Liver (tissue), 9 donors: ENCODE results near the gene TMEM14C. TPM values are rescaled to one million over a fixed set of nuclear protein-coding genes. Genes with fewer than 3 reads are reported as not detected.
"Not testable (repeated sequence)": the region's sequence is repeated elsewhere in the genome, so short reads cannot be mapped to it uniquely, and the experiment has no call there.

ENCODE experiments used
- DNase-seq: peaks from one replicate; pipeline ENCODE4 v3.0.0-alpha.2; 2017; ENCODE audit warnings: low spot score
- H3K27ac ChIP-seq, 2 donors: one replicate each; pipeline ENCODE4 v1.7.0; 2013; ENCODE audit warnings: inconsistent platforms in 2 of 2, low read length in 2 of 2, control low read depth in 1 of 2, low read depth in 1 of 2, mild to moderate bottlenecking in 1 of 2
- H3K27me3 ChIP-seq, 4 donors: one replicate each; pipeline versions ENCODE4 v1.6.1 to v1.7.0; 2013; ENCODE audit warnings: low read length in 3 of 4, inconsistent platforms in 1 of 4, mild to moderate bottlenecking in 1 of 4, moderate library complexity in 1 of 4; ENCODE audit not compliant: control insufficient read depth in 4 of 4, insufficient read depth in 4 of 4
- H3K36me3 ChIP-seq, 4 donors: one replicate each; pipeline versions ENCODE4 v1.6.1 to v1.7.0; 2013; ENCODE audit warnings: low read length in 3 of 4, mild to moderate bottlenecking in 3 of 4, low read depth in 1 of 4, moderate library complexity in 1 of 4; ENCODE audit not compliant: control insufficient read depth in 4 of 4, insufficient read depth in 3 of 4
- H3K4me1 ChIP-seq, 4 donors: one replicate each; pipeline versions ENCODE4 v1.6.1 to v1.7.0; 2013; ENCODE audit warnings: low read length in 3 of 4, mild to moderate bottlenecking in 3 of 4, moderate library complexity in 1 of 4; ENCODE audit not compliant: control insufficient read depth in 4 of 4, insufficient read depth in 4 of 4
- H3K4me3 ChIP-seq, 3 donors: one replicate each; pipeline versions ENCODE4 v1.6.1 to v1.7.0; 2013; ENCODE audit warnings: low read length in 3 of 3, control low read depth in 1 of 3, low read depth in 1 of 3, mild to moderate bottlenecking in 1 of 3
- H3K9ac ChIP-seq, 2 donors: one replicate each; pipeline ENCODE4 v1.7.0; 2013; ENCODE audit warnings: low read length in 2 of 2, mild to moderate bottlenecking in 2 of 2, moderate library complexity in 2 of 2, control low read depth in 1 of 2, low read depth in 1 of 2
- H3K9me3 ChIP-seq, 4 donors: one replicate each; pipeline versions ENCODE4 v1.6.1 to v1.7.0; 2013; ENCODE audit warnings: low read length in 3 of 4; ENCODE audit not compliant: control insufficient read depth in 4 of 4
- ATF3 ChIP-seq: IDR thresholded peaks from 2 replicates; pipeline ENCODE4 v1.6.1; 2016; ENCODE audit warnings: antibody characterized with exemption
- GABPA ChIP-seq, 2 donors: IDR thresholded peaks in 1 of 2; conservative IDR thresholded peaks in 1 of 2; 2 replicates each; pipeline ENCODE4 v1.6.1; 2016; ENCODE audit warnings: antibody characterized with exemption in 2 of 2, mild to moderate bottlenecking in 1 of 2, moderate library complexity in 1 of 2
- JUND ChIP-seq, 2 donors: IDR thresholded peaks; 2 replicates each; pipeline ENCODE4 v1.6.1; 2016; ENCODE audit warnings: antibody characterized with exemption in 2 of 2
- NR2F2 ChIP-seq: IDR thresholded peaks from 2 replicates; pipeline ENCODE4 v1.6.1; 2016; ENCODE audit warnings: antibody characterized with exemption
- REST ChIP-seq: IDR thresholded peaks from 2 replicates; pipeline ENCODE4 v1.6.1; 2016; ENCODE audit warnings: antibody characterized with exemption, mild to moderate bottlenecking
- ZBTB33 ChIP-seq: IDR thresholded peaks from 2 replicates; pipeline ENCODE4 v1.6.1; 2016; ENCODE audit warnings: antibody characterized with exemption
- WGBS: extraction: QIAGEN DNeasy Blood & Tissue Kit; methylation state at CpG from one replicate; pipeline ENCODE4 v1.1.7; 2013; 5-methylcytosine and 5-hydroxymethylcytosine counted together
- polyA plus RNA-seq, 2 donors: library from polyadenylated mRNA; stranded (reverse) in 1 of 2; unstranded in 1 of 2; fragments of 200-250 nt in 1 of 2; fragments of >200 nt in 1 of 2; fragmentation: Nextera tagmentation in 1 of 2; extraction: Ambion mirVana in 1 of 2; gene quantifications; one replicate each; pipeline versions ENCODE4 v1.2.1 to v1.2.3, GENCODE V29; 2013 to 2015
- total RNA-seq, 2 donors: library from RNA; depleted of rRNA; stranded (reverse); fragments of >200 nt; gene quantifications; one replicate each; pipeline ENCODE4 v1.2.3, GENCODE V29; 2014
- donor health status: healthy.
- donor health status: healthy.
- donor health status: healthy.
- donor health status: healthy.
- donor health status: healthy.

TMEM14C gene
- total and polyA plus RNA-seq, 4 donors = 36.8 to 239 (median 94.9) TPM

- no peak for TF ChIP-seq REST
- TF ChIP-seq GABPA (IDR thresholded peaks at IDR 0.05 in 1 of 2, conservative IDR thresholded peaks at IDR 0.05 in 1 of 2) = no peak
- no peak for TF ChIP-seq NR2F2
Observed at GRCh38 chr6:10736731-10737130, 13.9 kb downstream of the TMEM14C start (continued).

- DNase-seq = no peak
- no peak overlapping the region for H3K27ac ChIP-seq
Observed at GRCh38 chr6:10740061-10740460, 17.2 kb downstream of the TMEM14C start.

GRCh38 chr6:10741643-10742042 is 18.8 kb downstream of the TMEM14C start:
- H3K9ac ChIP-seq, H3K27ac ChIP-seq, H3K4me1 ChIP-seq, H3K27me3 ChIP-seq, H3K4me3 ChIP-seq, H3K9me3 ChIP-seq, H3K36me3 ChIP-seq, DNase-seq: not testable (repeated sequence)
- WGBS = 95% methylated on average over 4 of the region's 4 CpGs

More at GRCh38 chr6:10740061-10740460, 17.2 kb downstream of the TMEM14C start:
- Histone ChIP-seq H3K9me3 (no peaks in the 10 kb centered on the region), H3K4me3 (no peak overlapping the region), H3K9ac (no peak overlapping the region), H3K4me1 (no peaks in the 10 kb centered on the region), H3K36me3 (no peaks in the 10 kb centered on the region), H3K27me3 (no peaks in the 10 kb centered on the region)
- no peak for TF ChIP-seq JUND (IDR thresholded peaks at IDR 0.05)
- TF ChIP-seq REST = no peak
- no peak for TF ChIP-seq ZBTB33
- TF ChIP-seq ATF3 = no peak
